GM18502 (cell line): Measurements from ENCODE around the gene SCGN.
"Not testable (repeated sequence)": the region's sequence is repeated elsewhere in the genome, so short reads cannot be mapped to it uniquely, and the experiment has no call there.

Source experiments
- ATAC-seq: cut with Tn5 transposase; IDR thresholded peaks from one replicate; pipeline ENCODE4 v1.9.1; 2021; ENCODE audit warnings: mild to moderate bottlenecking; ENCODE audit not compliant: unreplicated experiment, poor library complexity

The SCGN gene

DNA sequence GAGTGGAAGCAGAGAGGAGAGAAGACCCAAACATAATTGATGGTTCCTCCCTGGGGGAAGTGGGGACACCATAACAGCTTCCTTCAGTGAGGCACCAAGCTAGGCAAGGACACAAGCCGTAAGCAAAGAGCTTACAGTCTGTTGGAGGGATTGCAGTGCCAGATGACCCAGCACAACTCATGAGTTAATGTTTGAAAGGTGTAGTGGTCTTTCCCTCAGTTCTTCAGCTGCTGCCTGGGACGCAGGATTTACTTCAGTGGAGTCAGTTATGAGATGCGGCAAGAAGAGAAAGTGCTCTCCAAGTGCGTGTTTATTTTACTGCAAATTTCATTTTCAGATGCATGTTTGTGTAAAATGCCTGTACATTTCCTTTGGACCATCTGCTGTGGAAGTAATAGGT lies 63.8 kb downstream of the SCGN start:
- ATAC-seq, result no peak

DNA sequence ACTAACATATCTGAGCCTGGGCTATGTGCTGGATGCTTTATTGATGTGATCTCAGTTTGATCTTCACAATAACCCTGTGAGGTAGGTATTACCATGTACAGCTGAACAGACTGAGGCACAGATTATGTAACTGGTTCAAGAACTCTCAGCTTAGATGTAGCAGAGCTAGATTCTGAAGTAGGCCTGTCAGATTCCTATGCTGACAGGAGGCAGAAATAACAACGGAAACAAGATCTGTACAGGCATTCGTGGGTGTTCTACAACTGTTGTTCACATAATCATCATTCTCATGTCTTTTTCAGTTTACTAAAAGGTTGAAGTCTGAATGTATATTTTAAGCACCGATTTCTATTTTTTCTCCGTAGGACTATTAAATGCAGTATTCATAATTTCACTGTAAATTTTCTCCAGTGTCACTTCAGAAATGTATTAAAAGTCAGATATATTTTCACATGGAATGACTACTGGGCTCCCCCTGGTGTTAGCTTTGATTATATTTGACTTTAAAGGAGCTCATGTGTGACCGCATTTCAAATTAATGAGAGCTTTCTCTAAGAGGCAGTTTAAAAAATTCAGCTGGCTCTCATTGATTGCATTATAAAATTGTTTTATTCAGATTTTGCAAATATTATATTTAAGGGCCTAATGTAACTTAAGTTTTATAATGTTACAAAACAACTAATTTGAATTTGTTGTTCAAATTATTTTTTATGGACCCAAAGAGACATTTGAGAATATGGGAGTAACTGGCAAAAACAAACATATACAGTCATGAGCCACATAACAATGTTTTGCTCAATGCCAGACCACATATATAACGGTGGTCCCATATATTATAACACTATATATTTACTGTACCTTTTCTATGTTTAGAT lies 66.1 kb downstream of the SCGN start:
- no peak for ATAC-seq

DNA sequence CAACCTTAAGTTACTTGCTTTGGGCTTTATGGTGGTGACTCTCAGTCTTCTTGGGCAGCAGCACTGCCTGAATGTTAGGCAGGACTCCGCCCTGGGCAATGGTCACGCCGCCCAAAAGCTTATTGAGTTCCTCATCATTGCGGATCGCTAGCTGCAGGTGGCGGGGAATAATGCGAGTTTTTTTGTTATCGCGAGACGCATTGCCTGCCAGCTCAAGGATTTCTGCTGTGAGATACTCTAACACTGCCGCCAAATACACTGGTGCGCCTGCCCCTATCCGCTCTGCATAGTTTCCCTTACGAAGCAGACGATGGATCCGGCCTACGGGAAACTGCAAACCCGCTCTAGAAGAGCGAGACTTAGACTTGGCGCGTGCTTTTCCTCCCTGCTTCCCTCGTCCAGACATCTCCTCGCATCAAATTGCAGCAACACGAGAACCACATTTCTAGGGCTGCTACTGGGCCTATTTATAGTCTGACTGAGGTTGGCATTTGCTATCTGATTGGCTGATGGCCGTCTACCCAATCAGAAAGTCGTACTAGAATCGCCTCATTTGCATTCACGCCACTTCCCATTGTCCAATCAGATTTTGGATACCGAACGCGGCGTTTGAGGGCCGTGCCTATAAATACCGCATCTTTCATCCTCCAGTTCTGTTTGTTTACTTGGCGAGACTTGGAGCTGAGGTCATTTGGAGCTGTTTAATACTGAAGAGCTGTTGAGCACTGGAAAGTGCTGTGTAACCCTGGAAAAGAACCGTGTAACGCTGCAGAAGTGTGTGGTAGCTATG lies 74.3 kb downstream of the SCGN start:
- no peak for ATAC-seq

DNA sequence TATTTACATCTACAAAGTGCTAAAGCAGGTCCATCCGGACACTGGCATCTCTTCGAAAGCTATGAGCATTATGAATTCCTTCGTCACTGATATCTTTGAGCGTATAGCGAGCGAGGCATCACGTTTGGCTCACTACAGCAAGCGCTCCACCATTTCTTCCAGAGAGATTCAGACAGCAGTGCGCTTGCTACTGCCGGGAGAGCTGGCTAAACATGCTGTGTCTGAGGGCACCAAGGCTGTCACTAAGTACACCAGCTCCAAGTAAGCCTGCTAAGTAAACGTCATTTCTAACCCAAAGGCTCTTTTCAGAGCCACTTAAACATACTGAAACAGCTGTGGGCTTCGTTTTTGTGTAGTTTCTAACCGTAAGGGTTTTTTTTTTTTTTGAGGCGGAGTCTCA lies 75.0 kb downstream of the SCGN start:
- ATAC-seq, result no peak

DNA sequence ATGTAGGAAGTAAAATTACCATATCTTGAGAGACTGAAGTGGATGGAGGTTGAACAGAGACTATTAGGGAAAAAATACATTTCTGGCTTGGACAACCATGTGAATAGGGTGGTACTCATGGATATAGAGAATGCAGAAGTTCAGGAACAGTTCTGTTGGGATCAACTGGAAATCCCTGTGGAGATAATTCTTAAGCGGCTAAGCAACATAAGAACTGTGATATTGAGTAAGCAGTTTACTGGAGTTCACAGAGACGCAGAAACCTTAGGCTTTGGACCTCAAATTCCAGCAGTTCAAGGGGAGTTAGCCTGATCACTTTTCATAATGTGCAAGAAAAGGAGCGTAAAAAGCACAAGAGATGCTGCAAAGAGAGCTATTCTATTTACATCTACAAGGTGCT lies 78.9 kb downstream of the SCGN start:
- no peak for ATAC-seq

DNA sequence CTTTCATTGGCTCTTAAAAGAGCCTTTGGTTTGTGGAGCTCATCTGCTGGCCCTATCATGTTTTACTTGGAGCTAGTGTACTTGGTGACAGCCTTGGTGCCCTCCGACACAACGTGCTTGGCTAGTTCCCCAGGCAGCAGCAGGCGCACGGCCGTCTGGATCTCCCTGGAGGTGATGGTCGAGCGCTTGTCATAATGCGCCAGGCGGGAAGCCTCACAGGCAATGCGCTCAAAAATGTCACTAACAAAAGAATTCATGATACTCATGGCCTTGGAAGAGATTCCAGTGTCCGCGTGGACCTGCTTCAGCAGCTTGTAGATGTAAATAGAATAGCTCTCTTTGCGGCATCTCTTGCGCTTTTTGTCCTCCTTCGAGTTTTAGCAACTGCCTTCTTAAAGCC lies 79.7 kb downstream of the SCGN start:
- ATAC-seq, result no peak

DNA sequence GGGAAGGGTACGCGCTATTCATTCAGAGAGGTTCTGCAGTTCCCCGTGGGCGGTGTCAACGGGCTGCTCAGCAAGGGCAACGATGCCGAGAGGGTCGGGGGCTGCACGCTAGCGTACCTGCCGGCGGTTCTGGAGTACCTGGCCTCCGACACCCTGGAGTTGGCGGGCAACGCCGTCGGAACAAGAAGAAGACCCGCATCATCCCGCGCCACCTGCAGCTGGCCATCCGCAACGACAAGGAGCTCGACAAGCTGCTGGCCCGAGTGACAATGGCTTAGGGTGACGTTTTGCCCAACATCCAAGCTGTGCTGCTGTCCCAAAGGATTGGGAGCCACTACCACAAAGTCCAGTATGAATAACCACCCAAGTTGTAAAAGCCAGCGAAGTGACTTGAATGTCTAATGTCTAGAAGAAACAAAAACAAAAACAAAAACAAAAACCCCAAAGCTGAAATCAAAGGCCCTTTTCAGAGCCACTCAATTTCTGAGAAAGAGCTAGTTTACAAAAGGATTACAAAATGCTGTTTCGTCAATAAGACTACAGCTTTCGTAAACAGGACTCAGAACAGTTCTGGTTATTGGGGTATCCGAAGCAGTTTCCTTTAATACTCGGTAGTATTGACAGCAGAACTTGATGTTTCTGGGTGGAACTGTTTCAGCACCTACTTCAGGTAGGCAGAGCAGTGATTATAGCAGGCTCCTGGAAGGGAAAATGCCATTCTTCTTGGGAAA lies 80.6 kb downstream of the SCGN start:
- no peak for ATAC-seq

DNA sequence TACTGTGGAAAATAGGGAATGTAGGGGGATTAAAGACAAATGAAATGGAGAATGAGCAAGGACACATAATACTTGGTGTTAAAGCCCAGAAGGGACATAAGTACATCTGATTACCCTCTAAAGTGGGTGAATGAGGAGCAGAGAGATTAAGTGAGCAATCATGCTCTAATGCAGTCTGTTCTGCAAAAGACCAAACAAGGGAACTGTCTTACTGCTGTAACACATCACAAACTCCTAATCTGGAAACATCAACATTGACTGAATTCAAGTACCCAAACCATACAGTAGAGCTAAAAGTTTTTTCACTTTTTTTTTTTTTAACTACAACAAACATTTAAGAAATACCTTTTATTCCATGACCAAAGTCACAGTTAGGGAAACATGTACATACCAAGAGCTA lies 83.2 kb downstream of the SCGN start:
- ATAC-seq, result no peak

DNA sequence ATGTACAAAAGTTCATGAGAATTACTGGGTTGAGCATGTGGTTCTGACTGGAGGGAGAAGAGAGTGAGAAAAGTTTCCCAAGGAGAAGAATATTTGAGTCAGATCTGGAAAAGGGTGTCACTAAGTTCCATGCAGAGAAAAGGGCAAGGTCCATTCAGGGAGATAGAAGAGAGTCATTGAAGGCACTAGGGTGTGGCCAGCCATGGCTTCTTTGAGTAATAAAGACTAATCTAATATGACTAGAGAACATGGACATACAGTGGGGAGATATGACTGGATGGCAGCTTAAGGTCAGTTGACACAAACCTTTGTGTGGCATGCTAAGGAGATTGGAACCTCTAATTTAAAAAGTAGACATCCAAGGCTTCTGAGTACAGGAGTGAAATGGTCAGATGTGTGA lies 91.9 kb downstream of the SCGN start:
- ATAC-seq, result no peak

DNA sequence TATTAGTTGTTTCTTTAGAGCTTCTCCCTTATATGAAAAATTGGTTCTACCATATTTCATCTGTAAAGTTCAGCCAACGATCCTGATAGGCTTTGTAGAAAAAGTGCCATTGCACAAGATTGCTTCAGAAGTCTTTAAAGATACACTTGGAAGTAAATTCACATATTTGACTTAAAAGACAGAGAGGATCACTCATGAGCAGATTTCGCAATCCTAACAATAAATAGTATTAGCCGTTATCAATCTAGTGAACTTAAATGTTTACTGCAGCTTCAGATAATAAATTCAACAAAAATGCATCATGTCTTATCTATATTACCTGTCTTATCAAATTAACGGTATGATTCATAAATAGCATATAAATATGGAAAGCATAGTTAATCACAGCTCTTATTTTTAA lies 93.8 kb downstream of the SCGN start:
- no peak for ATAC-seq

DNA sequence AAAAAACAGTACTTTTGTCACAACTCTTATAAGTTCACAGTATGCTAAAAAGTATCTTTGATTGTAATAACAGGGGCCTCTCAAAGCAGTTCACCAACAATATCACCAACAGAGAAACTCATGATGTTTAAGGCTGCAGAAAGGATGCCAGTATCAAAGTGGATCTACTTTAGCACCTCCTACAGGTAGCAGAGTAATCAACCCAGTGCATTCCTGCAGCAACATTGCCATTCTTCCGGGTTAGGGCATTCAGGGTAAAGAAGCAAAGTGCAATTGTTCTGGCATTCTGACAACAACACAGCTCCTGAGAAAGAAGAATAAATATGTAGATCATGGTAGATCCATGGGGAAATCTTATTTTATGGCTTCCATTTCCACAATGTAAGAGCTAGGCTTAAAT lies 95.0 kb downstream of the SCGN start:
- no peak for ATAC-seq

DNA sequence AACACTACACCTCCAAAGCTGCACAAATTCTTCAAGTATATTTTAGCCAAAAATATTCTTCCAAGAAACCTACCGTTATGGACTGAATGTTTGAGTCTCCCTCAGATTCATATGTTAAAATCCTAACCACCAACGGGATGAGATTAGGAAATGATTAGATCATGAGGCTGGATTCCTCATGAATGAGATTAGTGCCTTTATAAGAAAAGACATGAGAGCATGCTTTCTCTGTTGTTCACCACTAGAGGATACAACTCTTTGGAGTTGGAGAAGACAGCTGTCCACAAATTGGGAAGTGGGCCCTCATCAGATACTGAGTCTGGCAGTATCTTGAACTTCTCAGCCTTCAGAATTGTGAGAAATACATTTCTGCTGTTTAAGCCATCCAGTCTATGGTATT lies 95.5 kb downstream of the SCGN start:
- no peak for ATAC-seq

DNA sequence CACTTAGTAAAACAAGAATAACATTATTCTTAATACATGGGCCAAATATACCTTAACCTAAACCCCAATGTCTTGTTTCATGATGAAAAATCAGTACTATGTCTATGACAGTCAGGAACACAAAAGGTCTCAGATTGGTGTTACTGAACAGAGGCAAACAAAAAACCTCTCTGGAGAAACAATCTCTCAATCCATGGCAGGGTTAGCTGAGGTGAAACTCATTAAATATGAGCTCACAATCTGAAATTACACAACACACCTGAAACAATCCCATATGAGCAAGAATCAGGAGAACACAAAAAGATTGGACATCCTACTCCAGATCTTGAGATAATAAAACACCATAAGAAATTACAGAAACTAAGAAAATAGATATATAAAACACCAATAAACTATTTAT lies 96.0 kb downstream of the SCGN start:
- ATAC-seq, result no peak

DNA sequence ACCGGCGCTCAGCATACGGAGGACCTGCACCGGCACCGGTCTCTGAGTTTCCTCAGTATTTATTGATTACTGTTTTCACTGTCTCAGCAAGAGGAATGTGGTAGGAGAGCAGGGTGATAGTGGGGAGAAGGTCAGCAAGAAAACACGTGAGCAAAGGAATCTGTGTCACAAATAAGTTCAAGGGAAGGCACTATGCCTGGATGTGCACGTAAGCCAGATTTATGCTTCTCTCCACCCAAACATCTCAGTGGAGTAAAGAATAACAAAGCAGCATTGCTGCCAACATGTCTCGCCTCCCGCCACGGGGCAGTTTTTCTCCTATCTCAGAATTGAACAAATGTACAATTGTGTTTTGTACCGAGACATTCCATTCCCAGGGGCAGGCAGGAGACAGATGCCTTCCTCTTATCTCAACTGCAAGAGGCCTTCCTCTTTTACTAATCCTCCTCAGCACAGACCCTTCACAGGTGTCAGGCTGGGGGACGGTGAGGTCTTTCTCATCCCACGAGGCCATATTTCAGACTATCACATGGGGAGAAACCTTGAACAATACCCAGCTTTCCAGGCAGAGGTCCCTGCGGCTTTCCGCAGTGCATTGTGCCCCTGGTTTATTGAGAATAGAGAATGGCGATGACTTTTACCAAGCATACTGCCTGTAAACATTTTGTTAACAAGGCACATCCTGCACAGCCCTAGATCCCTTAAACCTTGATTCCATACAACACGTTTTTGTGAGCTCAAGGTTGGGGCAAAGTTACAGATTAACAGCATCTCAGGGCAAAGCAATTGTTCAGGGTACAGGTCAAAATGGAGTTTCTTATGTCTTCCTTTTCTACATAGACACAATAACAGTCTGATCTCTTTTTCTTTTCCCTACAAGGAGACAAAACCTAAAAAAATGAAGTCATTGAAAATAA lies 96.8 kb downstream of the SCGN start:
- ATAC-seq, result not testable (repeated sequence)

DNA sequence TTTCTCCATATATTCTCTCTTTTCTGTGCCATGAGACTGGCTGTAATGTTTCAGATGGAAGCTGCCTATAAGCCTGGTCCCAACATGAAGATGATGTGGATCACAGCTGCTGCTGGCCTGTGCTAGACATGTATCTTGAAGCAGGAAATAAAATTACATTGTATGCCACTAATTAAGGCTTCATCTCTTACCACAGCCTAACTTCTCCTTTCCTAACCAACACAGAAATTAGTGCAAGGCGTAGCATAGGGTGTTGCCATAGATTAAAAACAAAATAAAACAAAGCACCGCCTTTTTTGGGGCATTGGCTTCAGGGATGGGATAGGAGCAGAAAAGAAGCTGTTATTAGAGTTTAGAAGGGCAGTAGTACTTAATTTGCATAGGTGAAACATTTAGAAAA lies 97.8 kb downstream of the SCGN start:
- no peak for ATAC-seq

DNA sequence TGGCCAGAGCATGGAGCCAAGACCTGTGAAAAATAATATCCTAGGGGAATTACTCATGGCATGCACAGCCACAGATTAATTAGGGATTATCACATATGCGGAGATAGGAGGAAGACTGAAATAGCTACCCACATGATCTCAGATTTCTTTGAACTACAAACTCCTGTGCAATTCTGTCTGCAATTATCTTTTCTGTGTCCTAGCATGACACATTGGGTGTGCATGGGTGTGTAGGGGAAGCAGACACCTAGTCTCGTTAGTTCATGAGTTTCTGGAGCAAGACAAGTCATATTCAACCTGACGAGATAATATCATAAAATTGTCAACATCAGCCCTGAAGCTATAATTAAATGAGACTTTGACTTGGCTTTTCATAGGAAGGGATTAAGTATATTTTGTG lies 98.9 kb downstream of the SCGN start:
- no peak for ATAC-seq
